Nephron (organoid): Measurements from ENCODE around the gene TEX54.
"Not testable (repeated sequence)": the region's sequence is repeated elsewhere in the genome, so short reads cannot be mapped to it uniquely, and the experiment has no call there.

Source experiments
- H3K27ac Mint-ChIP-seq, 3 experiments: 2 replicates each; pipeline ENCODE4 v1.8.0; 2020; ENCODE audit warnings: mixed read lengths in 3 of 3, mild to moderate bottlenecking in 2 of 3, moderate library complexity in 1 of 3
- H3K27me3 Mint-ChIP-seq: 2 replicates; pipeline ENCODE4 v1.8.0; 2021; ENCODE audit warnings: low read depth, mild to moderate bottlenecking, moderate library complexity, mixed read lengths
- H3K36me3 Mint-ChIP-seq: 2 replicates; pipeline ENCODE4 v1.8.0; 2020; ENCODE audit warnings: low read depth, mixed read lengths
- H3K4me1 Mint-ChIP-seq: 2 replicates; pipeline ENCODE4 v1.8.0; 2020; ENCODE audit warnings: mixed read lengths
- H3K4me3 Mint-ChIP-seq, 3 experiments: 2 replicates each; pipeline ENCODE4 v1.8.0; 2020; ENCODE audit warnings: mild to moderate bottlenecking in 3 of 3, mixed read lengths in 3 of 3, moderate library complexity in 2 of 3
- H3K9me3 Mint-ChIP-seq: 2 replicates; pipeline ENCODE4 v1.8.0; 2020; ENCODE audit warnings: mixed read lengths
- CTCF ChIP-seq, 3 experiments: fragments of 200-600 bp; sonication (generic); IDR thresholded peaks; one replicate each; pipeline ENCODE4 v1.5.0; 2021; ENCODE audit warnings: antibody characterized with exemption in 3 of 3; ENCODE audit not compliant: unreplicated experiment in 3 of 3

The TEX54 gene

GRCh38 chr11:62844154-62844553, 11.5 kb upstream of the TEX54 start:
- no peaks in the 10 kb centered on the region for H3K27me3 Mint-ChIP-seq
- H3K4me3 Mint-ChIP-seq, result no peak overlapping the region
- no peaks in the 10 kb centered on the region for H3K36me3 Mint-ChIP-seq
- H3K9me3 Mint-ChIP-seq, result no peaks in the 10 kb centered on the region
- H3K27ac Mint-ChIP-seq, result peak overlapping the region in 1 of 3 experiments; percentile 71
- TF ChIP-seq CTCF (IDR thresholded peaks at IDR 0.05; ENCODE audit: unreplicated experiment in 3 of 3), result no peak
- peaks cover 10% of the 10 kb centered on the region for H3K4me1 Mint-ChIP-seq

- no peak for TF ChIP-seq CTCF (IDR thresholded peaks at IDR 0.05; ENCODE audit: unreplicated experiment in 3 of 3)
- H3K9me3 Mint-ChIP-seq, result no peaks in the 10 kb centered on the region
- no peaks in the 10 kb centered on the region for H3K27me3 Mint-ChIP-seq
- no peaks in the 10 kb centered on the region for H3K36me3 Mint-ChIP-seq
- H3K4me1 Mint-ChIP-seq, result peaks cover 10% of the 10 kb centered on the region
- peak overlapping the region in 2 of 3 experiments; percentile 71 to 76 for H3K27ac Mint-ChIP-seq
- no peak overlapping the region for H3K4me3 Mint-ChIP-seq
Observed at GRCh38 chr11:62843466-62843865, 10.8 kb upstream of the TEX54 start.

GRCh38 chr11:62842891-62843290, 10.2 kb upstream of the TEX54 start:
- H3K27ac Mint-ChIP-seq, H3K27me3 Mint-ChIP-seq, H3K36me3 Mint-ChIP-seq, H3K4me3 Mint-ChIP-seq, H3K9me3 Mint-ChIP-seq: not testable (repeated sequence)
- H3K4me1 Mint-ChIP-seq, result peaks cover 10% of the 10 kb centered on the region

- no peak for TF ChIP-seq CTCF (IDR thresholded peaks at IDR 0.05; ENCODE audit: unreplicated experiment in 3 of 3)
- peaks cover 4% of the 10 kb centered on the region for H3K36me3 Mint-ChIP-seq
Observed at GRCh38 chr11:62842171-62842741, 9.6 kb upstream of the TEX54 start.

GRCh38 chr11:62841361-62842170, 8.9 kb upstream of the TEX54 start:
- no peak overlapping the region for H3K27ac Mint-ChIP-seq
- H3K9me3 Mint-ChIP-seq, result no peaks in the 10 kb centered on the region
- H3K36me3 Mint-ChIP-seq, result peaks cover 6% of the 10 kb centered on the region
- H3K27me3 Mint-ChIP-seq, result no peaks in the 10 kb centered on the region
- no peak for TF ChIP-seq CTCF (IDR thresholded peaks at IDR 0.05; ENCODE audit: unreplicated experiment in 3 of 3)
- peaks cover 10% of the 10 kb centered on the region for H3K4me1 Mint-ChIP-seq
- H3K4me3 Mint-ChIP-seq, result no peak overlapping the region

More at GRCh38 chr11:62842171-62842741, 9.6 kb upstream of the TEX54 start:
- Mint-ChIP-seq H3K4me3 (no peak overlapping the region), H3K4me1 (peaks cover 10% of the 10 kb centered on the region), H3K27me3 (no peaks in the 10 kb centered on the region), H3K27ac (no peak overlapping the region), H3K9me3 (no peaks in the 10 kb centered on the region)

- H3K9me3 Mint-ChIP-seq, H3K27ac Mint-ChIP-seq, H3K27me3 Mint-ChIP-seq, H3K36me3 Mint-ChIP-seq, H3K4me3 Mint-ChIP-seq: not testable (repeated sequence)
- peaks cover 10% of the 10 kb centered on the region for H3K4me1 Mint-ChIP-seq
Observed at GRCh38 chr11:62840721-62841360, 8.2 kb upstream of the TEX54 start.
